Thoracic aorta (tissue), 2 donors: ENCODE data around the gene PHIP. TPM values are rescaled to one million over a fixed set of nuclear protein-coding genes. Genes with fewer than 3 reads are reported as not detected.

ENCODE experiments used
- ATAC-seq: fragments of 150-250 bp; one replicate; pipeline ENCODE4 v1.8.0; 2017; ENCODE audit warnings: low read depth; ENCODE audit not compliant: insufficient number of reproducible peaks, low FRiP score
- DNase-seq: peaks from one replicate; pipeline ENCODE4 v3.0.0-alpha.2; 2020; ENCODE audit warnings: low spot score
- H3K27ac ChIP-seq, 2 donors: fragments of 200-600 bp; sonication (generic); 1 replicate in 1 of 2; 2 replicates in 1 of 2; pipeline ENCODE4 v1.5.1; 2016; ENCODE audit warnings: mild to moderate bottlenecking in 2 of 2, moderate library complexity in 2 of 2
- H3K27me3 ChIP-seq: fragments of 200-600 bp; sonication (generic); replicated peaks from 2 replicates; pipeline ENCODE4 v1.6.0; 2016; ENCODE audit warnings: mild to moderate bottlenecking; ENCODE audit not compliant: insufficient read depth
- H3K36me3 ChIP-seq: fragments of 200-600 bp; sonication (generic); one replicate; pipeline ENCODE4 v1.5.1; 2016
- H3K4me1 ChIP-seq, 2 donors: fragments of 200-600 bp; sonication (generic); 1 replicate in 1 of 2; 2 replicates in 1 of 2; pipeline versions ENCODE4 v1.5.1 to v1.6.0; 2016; ENCODE audit warnings: low read depth in 2 of 2, mild to moderate bottlenecking in 1 of 2; ENCODE audit not compliant: control insufficient read depth in 1 of 2
- H3K4me3 ChIP-seq: fragments of 200-600 bp; sonication (generic); 2 replicates; pipeline ENCODE4 v1.5.1; 2016; ENCODE audit warnings: mild to moderate bottlenecking
- H3K9me3 ChIP-seq: fragments of 200-600 bp; sonication (generic); 2 replicates; pipeline ENCODE4 v1.5.1; 2016
- total RNA-seq, 2 donors: library from RNA; depleted of rRNA; stranded (reverse); fragments of >200 nt; gene quantifications; one replicate each; pipeline versions ENCODE4 v1.1.0 to v1.2.3, GENCODE V29; 2016
- TF ChIP-seq, protein P1 (sequence below): fragments of 200-600 bp; sonication (generic); IDR thresholded peaks from one replicate; pipeline ENCODE4 v1.5.1; 2019; ENCODE audit warnings: antibody characterized with exemption

The PHIP gene
- 10 to 100 TPM; 25.0 to 35.6 TPM for total RNA-seq

DNA sequence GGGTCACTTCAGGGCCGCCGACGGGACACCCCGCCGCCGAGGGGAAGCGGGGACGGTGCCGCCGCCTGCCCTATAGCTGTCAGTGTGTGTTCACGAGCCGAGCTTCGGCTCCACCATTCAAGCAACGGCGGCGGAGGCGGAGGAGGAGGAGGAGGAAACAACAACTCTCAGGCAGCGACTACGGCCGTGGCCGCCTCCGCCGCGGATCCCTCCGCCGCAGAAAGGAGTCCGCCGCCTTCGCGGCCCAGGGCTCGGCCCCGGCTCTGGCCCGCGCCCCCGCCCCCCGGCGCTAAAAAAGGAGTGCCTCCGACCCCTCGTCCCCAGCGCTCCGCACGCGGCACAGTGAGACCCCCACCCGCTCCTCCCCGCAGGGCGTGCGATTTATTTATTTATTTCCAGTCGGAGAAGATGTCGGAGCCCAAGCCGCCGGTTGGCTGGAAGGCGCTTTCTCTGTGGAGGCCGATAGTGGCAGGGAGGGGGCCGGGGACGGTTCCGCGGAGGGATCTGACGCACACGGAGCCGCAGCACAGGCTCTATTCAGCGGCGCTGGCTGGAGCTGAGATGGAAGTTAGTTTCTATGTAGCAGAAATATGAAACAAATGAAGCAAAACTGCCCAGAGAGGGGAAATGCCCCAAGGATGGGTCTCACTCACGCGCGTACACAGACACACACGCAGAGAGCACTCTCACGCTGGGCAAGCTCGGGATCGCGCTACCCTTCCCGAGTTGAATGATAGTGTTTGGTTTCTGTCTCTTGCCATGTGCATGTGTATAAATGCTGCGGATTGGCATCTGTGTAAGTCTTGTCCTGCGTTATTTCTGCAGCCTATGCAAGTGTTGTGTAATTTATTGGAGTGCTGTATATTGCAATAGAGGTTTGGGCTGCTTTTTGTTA, at the start of gene PHIP:
TSS of gene PHIP (minus strand) at position 180 of the 895 bp plus-strand sequence. CDS start 186 bp downstream, outside the sequence.
- ATAC-seq = peak; percentile 91
- H3K27ac ChIP-seq = peak within 1 kb of the TSS; percentile 99
- peak within 1 kb of the TSS; percentile 99 for H3K4me3 ChIP-seq
- no peaks in the 10 kb centered on the region for H3K9me3 ChIP-seq
- no peaks in the 10 kb centered on the region for H3K27me3 ChIP-seq
- H3K4me1 ChIP-seq = peaks cover 26 to 36% of the 10 kb centered on the region in 2 donors
- TF ChIP-seq, protein P1, sequence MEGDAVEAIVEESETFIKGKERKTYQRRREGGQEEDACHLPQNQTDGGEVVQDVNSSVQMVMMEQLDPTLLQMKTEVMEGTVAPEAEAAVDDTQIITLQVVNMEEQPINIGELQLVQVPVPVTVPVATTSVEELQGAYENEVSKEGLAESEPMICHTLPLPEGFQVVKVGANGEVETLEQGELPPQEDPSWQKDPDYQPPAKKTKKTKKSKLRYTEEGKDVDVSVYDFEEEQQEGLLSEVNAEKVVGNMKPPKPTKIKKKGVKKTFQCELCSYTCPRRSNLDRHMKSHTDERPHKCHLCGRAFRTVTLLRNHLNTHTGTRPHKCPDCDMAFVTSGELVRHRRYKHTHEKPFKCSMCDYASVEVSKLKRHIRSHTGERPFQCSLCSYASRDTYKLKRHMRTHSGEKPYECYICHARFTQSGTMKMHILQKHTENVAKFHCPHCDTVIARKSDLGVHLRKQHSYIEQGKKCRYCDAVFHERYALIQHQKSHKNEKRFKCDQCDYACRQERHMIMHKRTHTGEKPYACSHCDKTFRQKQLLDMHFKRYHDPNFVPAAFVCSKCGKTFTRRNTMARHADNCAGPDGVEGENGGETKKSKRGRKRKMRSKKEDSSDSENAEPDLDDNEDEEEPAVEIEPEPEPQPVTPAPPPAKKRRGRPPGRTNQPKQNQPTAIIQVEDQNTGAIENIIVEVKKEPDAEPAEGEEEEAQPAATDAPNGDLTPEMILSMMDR = no peak
- H3K36me3 ChIP-seq = no peaks in the 10 kb centered on the region
- DNase-seq = peak; percentile 82

DNA sequence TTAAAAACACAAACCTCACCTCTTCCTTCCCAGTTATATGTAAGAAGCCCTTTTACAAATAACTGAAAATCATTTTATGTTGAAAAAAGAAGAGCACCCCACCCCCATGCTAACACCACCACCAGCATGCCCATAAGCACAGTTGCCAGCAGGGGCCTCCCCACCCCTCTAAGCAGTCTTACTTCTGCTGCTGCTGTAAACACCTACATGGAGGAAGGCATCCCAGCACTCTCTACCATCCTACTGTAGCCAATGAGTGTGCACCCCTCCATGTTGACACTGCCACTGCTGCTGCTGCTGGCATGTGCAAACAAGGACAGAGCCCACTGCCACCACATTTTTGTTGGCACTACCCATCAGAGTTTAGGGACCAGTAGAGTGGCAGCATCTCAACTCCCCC, 49.6 kb upstream of the PHIP start:
- no peak for DNase-seq
- ATAC-seq = no peak
- TF ChIP-seq, protein P1 = no peak
- H3K27ac ChIP-seq = no peak overlapping the region
- H3K9me3 ChIP-seq = no peaks in the 10 kb centered on the region
- H3K4me1 ChIP-seq = no peaks in the 10 kb centered on the region
- no peaks in the 10 kb centered on the region for H3K36me3 ChIP-seq
- no peaks in the 10 kb centered on the region for H3K27me3 ChIP-seq
- H3K4me3 ChIP-seq = no peak overlapping the region

DNA sequence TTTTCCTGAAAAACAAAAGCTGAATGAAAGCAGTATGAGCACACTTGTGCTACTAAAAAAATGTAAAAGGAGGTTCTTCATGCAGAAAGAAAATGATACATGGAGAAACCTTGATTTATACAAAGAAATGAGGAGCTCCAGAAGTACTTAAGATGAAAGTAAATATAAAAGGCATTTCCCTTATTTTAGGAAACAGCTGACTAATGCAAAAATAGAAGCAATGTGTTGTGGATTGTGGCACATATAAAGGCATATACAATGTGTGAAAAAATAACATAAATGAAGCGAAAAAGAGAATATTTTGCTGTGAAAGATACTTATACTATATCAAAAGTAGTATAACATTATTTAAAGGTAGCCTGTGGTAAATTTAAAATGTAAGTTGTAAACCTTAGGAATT, 41.2 kb upstream of the PHIP start:
- Histone ChIP-seq H3K9me3 (no peaks in the 10 kb centered on the region), H3K27me3 (no peaks in the 10 kb centered on the region), H3K4me3 (no peak overlapping the region), H3K36me3 (no peaks in the 10 kb centered on the region), H3K4me1 (no peaks in the 10 kb centered on the region), H3K27ac (no peak overlapping the region)
- no peak for ATAC-seq
- DNase-seq = no peak
- TF ChIP-seq, protein P1 = no peak

DNA sequence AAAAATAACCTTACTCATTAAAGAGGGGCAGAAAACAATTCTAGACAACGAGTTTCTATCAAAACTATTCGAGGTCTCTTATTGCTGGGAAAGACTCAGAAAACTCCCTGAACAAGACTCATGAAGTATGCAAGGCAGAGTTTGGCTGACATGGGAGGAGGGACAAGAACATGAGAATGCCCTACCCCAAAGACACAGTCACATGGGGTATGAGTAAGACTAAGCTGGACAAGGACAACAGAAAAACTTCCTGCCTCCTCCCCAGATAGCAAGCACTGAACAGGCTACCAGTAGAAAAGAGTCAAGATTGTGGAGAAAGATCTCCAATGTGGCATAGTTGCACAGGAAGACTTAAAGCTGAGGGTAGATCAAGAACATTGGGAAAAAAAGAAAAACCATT, 39.7 kb upstream of the PHIP start:
- H3K27me3 ChIP-seq = no peaks in the 10 kb centered on the region
- H3K4me3 ChIP-seq = no peak overlapping the region
- ATAC-seq (no peak), DNase-seq (no peak)
- H3K27ac ChIP-seq = no peak overlapping the region
- no peaks in the 10 kb centered on the region for H3K4me1 ChIP-seq
- no peaks in the 10 kb centered on the region for H3K9me3 ChIP-seq
- TF ChIP-seq, protein P1 = no peak
- H3K36me3 ChIP-seq = no peaks in the 10 kb centered on the region

DNA sequence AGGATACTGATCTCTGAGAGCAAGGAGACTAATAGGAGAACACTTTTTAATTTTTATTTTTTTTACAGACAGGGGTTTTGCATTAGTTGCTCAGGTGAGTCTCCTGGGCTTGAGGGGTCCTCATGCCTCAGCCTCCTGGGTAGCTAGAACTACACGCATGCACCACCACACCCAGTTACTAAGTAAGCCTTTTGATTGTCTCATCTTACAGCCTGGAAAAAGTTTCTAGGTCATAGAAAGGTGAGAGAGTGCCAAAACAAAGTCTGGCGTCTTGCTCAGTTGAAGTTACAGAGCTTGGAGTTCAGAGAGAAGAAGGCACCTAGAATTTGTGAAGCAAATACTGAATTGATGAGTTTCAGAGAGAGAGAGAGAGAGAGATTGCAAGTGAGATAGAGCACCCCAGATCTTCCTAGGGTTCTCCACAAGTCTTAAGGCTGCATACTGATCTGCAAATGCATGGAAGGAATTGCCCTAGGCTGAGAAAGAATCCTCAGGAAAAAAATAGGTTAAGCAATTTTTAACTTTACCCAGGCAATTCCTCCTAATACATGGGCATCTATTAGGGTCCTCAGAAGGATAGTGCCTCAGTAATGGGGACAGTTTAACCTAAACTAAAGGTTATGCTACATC, 37.6 kb upstream of the PHIP start:
- no peak overlapping the region for H3K4me3 ChIP-seq
- DNase-seq = no peak
- H3K4me1 ChIP-seq = no peaks in the 10 kb centered on the region
- H3K9me3 ChIP-seq = no peaks in the 10 kb centered on the region
- no peak for ATAC-seq
- no peaks in the 10 kb centered on the region for H3K36me3 ChIP-seq
- H3K27me3 ChIP-seq = no peaks in the 10 kb centered on the region
- TF ChIP-seq, protein P1 = no peak
- H3K27ac ChIP-seq = no peak overlapping the region
